Measurements from ENCODE around the gene PDIA4.
"Not testable (repeated sequence)": the region's sequence is repeated elsewhere in the genome, so short reads cannot be mapped to it uniquely, and the experiment has no call there.

PDIA4 gene

DNA sequence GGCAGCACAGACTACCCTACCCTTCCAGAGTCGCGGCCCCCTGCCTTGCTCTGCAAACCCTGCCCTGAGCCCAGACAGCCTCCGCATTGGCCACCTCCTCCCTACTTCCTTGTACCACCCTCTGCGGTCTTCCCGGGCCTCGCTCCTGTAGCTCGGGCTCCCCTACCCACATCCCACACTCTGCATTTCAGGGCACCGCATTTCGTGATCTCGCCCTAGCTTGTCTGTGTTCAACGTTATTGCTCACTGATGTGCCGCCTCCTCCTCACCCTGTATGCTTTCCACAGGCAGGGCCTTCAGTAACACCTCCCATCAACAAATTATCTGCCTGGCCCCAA, 6.6 kb downstream of the PDIA4 start:
- no peak overlapping the region for H3K4me3 ChIP-seq (replicated peaks; ENCODE audit: low read depth, low read length)
- no peak for TF ChIP-seq CTCF (IDR thresholded peaks at IDR 0.05; ENCODE audit: low read length, missing control alignments)
- no peak for DNase-seq (ENCODE audit: low read depth)

- TF ChIP-seq CTCF (IDR thresholded peaks at IDR 0.05; ENCODE audit: low read length, missing control alignments): no peak
- DNase-seq (ENCODE audit: low read depth): no peak
- H3K4me3 ChIP-seq (replicated peaks; ENCODE audit: low read depth, low read length): no peak overlapping the region
These were observed 7.8 kb downstream of the PDIA4 start for GRCh38 chr7:149020483-149020882.

- DNase-seq (ENCODE audit: low read depth): no peak
- TF ChIP-seq CTCF (IDR thresholded peaks at IDR 0.05; ENCODE audit: low read length, missing control alignments): no peak
- no peak overlapping the region for H3K4me3 ChIP-seq (replicated peaks; ENCODE audit: low read depth, low read length)
These were observed 11.4 kb downstream of the PDIA4 start for GRCh38 chr7:149016876-149017275.

DNA sequence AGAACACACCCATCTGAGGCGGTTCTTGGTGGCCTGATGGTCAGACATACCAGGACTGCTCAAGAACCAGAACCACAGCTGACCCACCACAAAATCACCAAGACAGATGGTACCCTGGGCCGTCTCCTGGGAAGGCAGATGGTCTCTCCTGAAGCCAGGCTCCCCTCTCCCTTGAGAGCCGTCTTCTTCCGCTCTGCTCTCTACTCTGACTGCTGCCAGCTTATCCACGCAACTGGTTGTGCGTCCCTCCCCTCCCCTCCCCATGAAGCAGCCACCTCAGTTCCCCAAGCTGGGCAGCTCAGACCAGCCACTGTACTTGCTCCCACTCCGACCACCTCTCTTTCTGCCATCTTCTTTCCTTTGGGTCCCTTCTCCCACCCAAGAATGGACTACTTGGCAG, 14.0 kb downstream of the PDIA4 start:
- TF ChIP-seq CTCF (IDR thresholded peaks at IDR 0.05; ENCODE audit: low read length, missing control alignments): no peak
- no peak overlapping the region for H3K4me3 ChIP-seq (replicated peaks; ENCODE audit: low read depth, low read length)
- DNase-seq (ENCODE audit: low read depth): no peak

GRCh38 chr7:149013876-149014275, 14.4 kb downstream of the PDIA4 start:
- no peak for DNase-seq (ENCODE audit: low read depth)
- TF ChIP-seq CTCF (IDR thresholded peaks at IDR 0.05; ENCODE audit: low read length, missing control alignments): no peak

DNA sequence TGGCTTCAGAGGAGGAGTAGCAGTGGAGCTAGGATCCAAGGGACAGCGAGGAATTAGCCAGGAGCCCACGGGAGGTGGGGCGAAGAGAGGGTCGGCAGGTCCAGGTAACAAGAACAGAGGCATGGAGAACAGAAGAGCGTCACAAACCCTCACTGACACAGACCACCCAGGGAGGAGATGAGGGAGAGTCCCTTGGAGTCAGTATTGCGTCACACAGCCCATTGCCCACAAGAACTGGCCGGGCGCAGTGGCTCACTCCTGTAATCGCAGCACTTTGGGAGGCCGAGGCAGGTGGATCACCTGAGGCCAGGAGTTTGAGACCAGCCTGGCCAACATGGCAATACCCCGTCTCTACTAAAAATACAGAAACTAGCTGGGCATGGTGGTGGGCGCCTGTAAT, 15.6 kb downstream of the PDIA4 start:
- not testable (repeated sequence) for H3K4me3 ChIP-seq (replicated peaks; ENCODE audit: low read depth, low read length); DNase-seq (ENCODE audit: low read depth)

More at GRCh38 chr7:149013876-149014275, 14.4 kb downstream of the PDIA4 start:
- H3K4me3 ChIP-seq (replicated peaks; ENCODE audit: low read depth, low read length): no peak overlapping the region

- DNase-seq (ENCODE audit: low read depth): no peak
- TF ChIP-seq CTCF (IDR thresholded peaks at IDR 0.05; ENCODE audit: low read length, missing control alignments): no peak
These were observed 16.8 kb downstream of the PDIA4 start for GRCh38 chr7:149011491-149011890.

GRCh38 chr7:149010451-149010850, 17.9 kb downstream of the PDIA4 start:
- TF ChIP-seq CTCF (IDR thresholded peaks at IDR 0.05; ENCODE audit: low read length, missing control alignments): no peak
- H3K4me3 ChIP-seq (replicated peaks; ENCODE audit: low read depth, low read length): no peak overlapping the region
- no peak for DNase-seq (ENCODE audit: low read depth)

More at GRCh38 chr7:149011491-149011890, 16.8 kb downstream of the PDIA4 start:
- no peak overlapping the region for H3K4me3 ChIP-seq (replicated peaks; ENCODE audit: low read depth, low read length)

Data from fibroblast of pulmonary artery (primary cell).